Measurements from ENCODE around the gene ERC2. TPM values are rescaled to one million over a fixed set of nuclear protein-coding genes. Genes with fewer than 3 reads are reported as not detected.

ERC2 gene
- polyA plus RNA-seq, 3 donors from 2014 or later: not detected

GRCh38 chr3:55742022-55742831 lies 726.0 kb downstream of the ERC2 start:
- H3K27me3 Mint-ChIP-seq (ENCODE audit: low read depth in 3 of 3): no peaks in the 10 kb centered on the region
- H3K36me3 Mint-ChIP-seq: no peaks in the 10 kb centered on the region
- no peak for DNase-seq
- no peaks in the 10 kb centered on the region for H3K4me1 Mint-ChIP-seq
- no peak overlapping the region for H3K4me3 Mint-ChIP-seq
- no peak overlapping the region for H3K27ac Mint-ChIP-seq
- peaks cover 0 to 9% (median 1%) of the 10 kb centered on the region in 6 donors for H3K9me3 Mint-ChIP-seq

GRCh38 chr3:55737186-55737585 lies 731.1 kb downstream of the ERC2 start:
- no peak overlapping the region for H3K4me3 Mint-ChIP-seq
- H3K9me3 Mint-ChIP-seq: peaks cover 0 to 19% (median 2%) of the 10 kb centered on the region in 6 donors
- H3K4me1 Mint-ChIP-seq: no peaks in the 10 kb centered on the region
- H3K27ac Mint-ChIP-seq: no peak overlapping the region
- DNase-seq: no peak
- peaks cover 0 to 2% (median 0%) of the 10 kb centered on the region in 3 donors for H3K27me3 Mint-ChIP-seq (ENCODE audit: low read depth in 3 of 3)
- H3K36me3 Mint-ChIP-seq: no peaks in the 10 kb centered on the region

GRCh38 chr3:55735976-55736375 lies 732.3 kb downstream of the ERC2 start:
- peaks cover 0 to 19% (median 1%) of the 10 kb centered on the region in 6 donors for H3K9me3 Mint-ChIP-seq
- no peak overlapping the region for H3K27ac Mint-ChIP-seq
- DNase-seq: no peak
- no peaks in the 10 kb centered on the region for H3K36me3 Mint-ChIP-seq
- H3K27me3 Mint-ChIP-seq (ENCODE audit: low read depth in 3 of 3): peaks cover 0 to 2% (median 0%) of the 10 kb centered on the region in 3 donors
- no peaks in the 10 kb centered on the region for H3K4me1 Mint-ChIP-seq
- no peak overlapping the region for H3K4me3 Mint-ChIP-seq

DNA sequence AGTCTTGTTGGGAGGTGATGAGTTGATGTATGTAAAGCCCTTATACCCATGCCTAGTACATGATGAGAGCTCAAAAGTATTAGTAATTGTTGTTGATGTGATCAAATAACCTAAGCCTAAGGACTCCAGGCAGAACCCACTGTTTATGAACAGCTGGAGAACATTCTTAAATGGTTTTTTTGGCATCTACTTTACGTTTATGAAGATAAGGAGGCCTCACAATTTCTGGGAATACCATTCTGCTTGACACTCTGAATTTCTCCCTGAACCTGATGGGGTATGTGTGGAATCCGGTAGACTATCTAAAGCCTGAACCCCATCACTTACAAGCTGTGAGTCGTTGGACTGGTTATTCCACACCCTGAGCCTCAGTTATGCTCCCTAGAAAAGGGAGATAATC lies 736.5 kb downstream of the ERC2 start:
- H3K27ac Mint-ChIP-seq: no peak overlapping the region
- no peaks in the 10 kb centered on the region for H3K36me3 Mint-ChIP-seq
- no peak overlapping the region for H3K4me3 Mint-ChIP-seq
- peaks cover 0 to 15% (median 2%) of the 10 kb centered on the region in 6 donors for H3K9me3 Mint-ChIP-seq
- H3K4me1 Mint-ChIP-seq: no peaks in the 10 kb centered on the region
- H3K27me3 Mint-ChIP-seq (ENCODE audit: low read depth in 3 of 3): peaks cover 0 to 2% (median 2%) of the 10 kb centered on the region in 3 donors
- DNase-seq: no peak

- peaks cover 0 to 2% (median 2%) of the 10 kb centered on the region in 3 donors for H3K27me3 Mint-ChIP-seq (ENCODE audit: low read depth in 3 of 3)
- H3K4me3 Mint-ChIP-seq: no peak overlapping the region
These were observed 738.7 kb downstream of the ERC2 start for GRCh38 chr3:55729546-55729945.

GRCh38 chr3:55728461-55729100 lies 739.7 kb downstream of the ERC2 start:
- Mint-ChIP-seq H3K27me3 (ENCODE audit: low read depth in 3 of 3) (peaks cover 0 to 2% (median 2%) of the 10 kb centered on the region in 3 donors), H3K9me3 (peaks cover 0 to 6% (median 4%) of the 10 kb centered on the region in 6 donors), H3K36me3 (no peaks in the 10 kb centered on the region), H3K4me1 (no peaks in the 10 kb centered on the region), H3K27ac (no peak overlapping the region), H3K4me3 (no peak overlapping the region)
- no peak for DNase-seq

More at GRCh38 chr3:55729546-55729945, 738.7 kb downstream of the ERC2 start:
- Mint-ChIP-seq H3K4me1 (no peaks in the 10 kb centered on the region), H3K9me3 (peaks cover 0 to 14% (median 3%) of the 10 kb centered on the region in 6 donors), H3K36me3 (no peaks in the 10 kb centered on the region), H3K27ac (no peak overlapping the region)
- DNase-seq: no peak

GRCh38 chr3:55726501-55726775 lies 741.8 kb downstream of the ERC2 start:
- Mint-ChIP-seq H3K27ac (no peak overlapping the region), H3K9me3 (peaks cover 0 to 7% (median 3%) of the 10 kb centered on the region in 6 donors), H3K36me3 (no peaks in the 10 kb centered on the region), H3K27me3 (ENCODE audit: low read depth in 3 of 3) (peaks cover 0 to 2% (median 2%) of the 10 kb centered on the region in 3 donors), H3K4me3 (no peak overlapping the region), H3K4me1 (no peaks in the 10 kb centered on the region)
- no peak for DNase-seq

DNA sequence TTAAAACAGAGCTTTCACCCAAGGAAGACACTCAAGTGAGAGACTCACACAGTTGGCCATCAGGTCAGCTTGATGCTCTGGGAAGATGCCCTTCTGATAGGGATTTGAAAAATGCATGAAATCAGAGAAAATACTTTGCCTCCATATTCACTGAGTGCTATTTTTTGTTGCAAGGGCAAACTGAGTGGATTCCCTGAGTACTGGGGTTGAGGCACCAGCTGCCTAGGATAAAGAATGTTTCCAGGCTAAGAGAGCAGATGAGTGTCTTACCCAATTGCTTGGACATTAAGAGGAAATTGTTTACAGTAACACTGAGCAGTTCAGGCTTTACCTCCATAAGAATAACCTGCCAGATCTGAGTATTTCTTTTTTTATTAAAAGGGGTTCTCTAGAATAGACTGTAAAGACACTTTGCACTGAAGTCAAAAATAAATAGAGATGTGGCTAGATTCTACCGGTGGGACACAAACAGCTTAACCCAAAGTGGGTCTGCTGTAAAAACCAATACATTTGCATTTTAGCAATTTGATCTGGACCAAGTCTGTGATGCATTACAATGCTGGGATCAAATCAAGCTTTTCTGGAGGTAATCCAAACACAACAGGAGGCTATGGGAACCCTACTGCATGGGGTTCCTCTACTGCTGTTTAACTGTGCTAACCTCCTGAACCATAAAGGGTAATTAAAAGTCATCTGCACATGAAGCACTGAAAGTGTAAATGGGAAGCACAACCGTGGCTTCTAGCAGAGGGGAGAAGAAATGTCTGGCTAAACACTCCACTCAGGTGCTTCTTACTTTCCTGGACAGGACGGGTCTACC lies 742.4 kb downstream of the ERC2 start:
- no peak for DNase-seq
- Mint-ChIP-seq H3K27ac (no peak overlapping the region), H3K4me3 (no peak overlapping the region), H3K27me3 (ENCODE audit: low read depth in 3 of 3) (peaks cover 0 to 2% (median 2%) of the 10 kb centered on the region in 3 donors), H3K36me3 (no peaks in the 10 kb centered on the region), H3K9me3 (peaks cover 0 to 7% (median 3%) of the 10 kb centered on the region in 6 donors), H3K4me1 (no peaks in the 10 kb centered on the region)

GRCh38 chr3:55724821-55725220 lies 743.4 kb downstream of the ERC2 start:
- Mint-ChIP-seq H3K36me3 (no peaks in the 10 kb centered on the region), H3K27me3 (ENCODE audit: low read depth in 3 of 3) (peaks cover 0 to 2% (median 0%) of the 10 kb centered on the region in 3 donors), H3K27ac (no peak overlapping the region), H3K4me1 (no peaks in the 10 kb centered on the region), H3K9me3 (peaks cover 0 to 7% (median 3%) of the 10 kb centered on the region in 6 donors), H3K4me3 (no peak overlapping the region)
- no peak for DNase-seq

- Mint-ChIP-seq H3K4me1 (no peaks in the 10 kb centered on the region), H3K36me3 (no peaks in the 10 kb centered on the region), H3K9me3 (peaks cover 0 to 7% (median 3%) of the 10 kb centered on the region in 6 donors), H3K4me3 (no peak overlapping the region), H3K27ac (no peak overlapping the region), H3K27me3 (ENCODE audit: low read depth in 3 of 3) (peaks cover 0 to 2% (median 0%) of the 10 kb centered on the region in 3 donors)
- no peak for DNase-seq
These were observed 743.9 kb downstream of the ERC2 start for GRCh38 chr3:55724407-55724784.

- Mint-ChIP-seq H3K27ac (no peak overlapping the region), H3K4me3 (no peak overlapping the region), H3K36me3 (no peaks in the 10 kb centered on the region), H3K4me1 (no peaks in the 10 kb centered on the region), H3K27me3 (ENCODE audit: low read depth in 3 of 3) (peaks cover 0 to 2% (median 0%) of the 10 kb centered on the region in 3 donors), H3K9me3 (peaks cover 0 to 7% (median 3%) of the 10 kb centered on the region in 6 donors)
- DNase-seq: no peak
These were observed 744.4 kb downstream of the ERC2 start for GRCh38 chr3:55723653-55724406.

- Mint-ChIP-seq H3K27ac (no peak overlapping the region), H3K4me1 (no peaks in the 10 kb centered on the region), H3K27me3 (ENCODE audit: low read depth in 3 of 3) (peaks cover 0 to 2% (median 1%) of the 10 kb centered on the region in 3 donors), H3K4me3 (no peak overlapping the region), H3K36me3 (no peaks in the 10 kb centered on the region), H3K9me3 (peaks cover 0 to 7% (median 3%) of the 10 kb centered on the region in 6 donors)
- DNase-seq: no peak
These were observed 746.4 kb downstream of the ERC2 start for GRCh38 chr3:55721716-55722484.

DNA sequence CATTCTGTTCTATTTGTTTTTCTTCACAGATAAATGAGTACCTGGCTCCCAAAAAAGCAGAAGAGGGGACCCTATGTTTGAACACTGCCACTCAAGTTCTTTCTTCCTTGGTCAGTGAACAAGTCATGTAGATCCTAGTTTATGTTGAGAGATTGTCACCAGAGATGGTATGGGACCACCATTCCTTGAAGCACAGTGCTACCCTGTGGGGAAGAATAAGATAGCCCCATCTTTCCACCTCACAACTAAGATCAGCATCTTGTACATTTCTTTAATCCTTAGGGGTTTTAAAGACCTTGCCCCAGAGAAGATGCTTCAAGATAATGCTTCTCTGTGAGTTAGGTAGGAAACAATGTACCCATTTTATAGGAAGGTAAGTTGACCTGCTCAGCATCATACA lies 747.7 kb downstream of the ERC2 start:
- H3K27me3 Mint-ChIP-seq (ENCODE audit: low read depth in 3 of 3): peaks cover 0 to 2% (median 1%) of the 10 kb centered on the region in 3 donors
- no peak for DNase-seq
- H3K4me1 Mint-ChIP-seq: no peaks in the 10 kb centered on the region
- H3K9me3 Mint-ChIP-seq: peaks cover 0 to 7% (median 1%) of the 10 kb centered on the region in 6 donors
- H3K36me3 Mint-ChIP-seq: no peaks in the 10 kb centered on the region
- no peak overlapping the region for H3K27ac Mint-ChIP-seq
- H3K4me3 Mint-ChIP-seq: no peak overlapping the region
